Neural cell (in vitro differentiated cells): ENCODE results near the gene PRRX1.

Source experiments
- EP300 ChIP-seq: fragments of 450-650 bp; conservative IDR thresholded peaks from 2 replicates; pipeline ENCODE4 v1.6.1; 2014; ENCODE audit warnings: antibody characterized with exemption, mild to moderate bottlenecking, moderate library complexity; ENCODE audit not compliant: poor library complexity, severe bottlenecking
- EZH2 ChIP-seq: fragments of 200-600, 300-800 bp; shearing (Covaris generic), sonication (generic); IDR thresholded peaks from 2 replicates; pipeline ENCODE4 v1.6.1; 2014; ENCODE audit warnings: antibody characterized with exemption, low read length, borderline replicate concordance, mild to moderate bottlenecking; ENCODE audit not compliant: insufficient read depth, poor library complexity, severe bottlenecking
- POLR2AphosphoS5 ChIP-seq: IDR thresholded peaks from 2 replicates; pipeline ENCODE4 v1.6.1; 2012
- TF ChIP-seq, protein P1 (sequence below): fragments of 450-650 bp; IDR thresholded peaks from 2 replicates; pipeline ENCODE4 v1.5.1; 2014; ENCODE audit warnings: antibody characterized with exemption, mild to moderate bottlenecking, moderate library complexity; ENCODE audit not compliant: poor library complexity, severe bottlenecking

DNA sequence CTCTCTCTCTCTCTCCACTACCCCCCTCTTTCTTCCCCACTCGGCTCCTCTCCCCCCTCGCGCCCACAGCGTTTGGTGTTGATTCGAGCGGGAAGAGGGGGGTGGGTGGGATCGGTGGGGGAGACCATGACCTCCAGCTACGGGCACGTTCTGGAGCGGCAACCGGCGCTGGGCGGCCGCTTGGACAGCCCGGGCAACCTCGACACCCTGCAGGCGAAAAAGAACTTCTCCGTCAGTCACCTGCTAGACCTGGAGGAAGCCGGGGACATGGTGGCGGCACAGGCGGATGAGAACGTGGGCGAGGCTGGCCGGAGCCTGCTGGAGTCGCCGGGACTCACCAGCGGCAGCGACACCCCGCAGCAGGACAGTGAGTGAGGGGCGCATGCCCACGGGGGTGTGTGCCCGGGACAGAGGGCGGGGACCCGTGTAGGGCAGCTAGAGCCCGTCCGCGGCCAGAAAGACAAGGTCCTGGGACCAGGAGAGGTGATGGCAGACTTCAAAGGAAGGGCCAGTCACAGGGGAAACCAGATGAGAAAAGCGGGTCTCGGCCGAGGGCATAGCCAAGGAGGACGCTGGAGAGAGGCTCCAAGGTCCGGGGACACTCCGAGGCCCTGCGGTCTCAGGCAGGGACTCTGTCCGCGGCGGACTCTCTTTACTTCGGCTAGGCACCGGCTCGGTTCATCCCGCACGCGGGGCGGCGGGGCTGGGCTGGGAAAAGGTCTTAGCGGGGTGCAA is at the start of gene PRRX1:
- TF ChIP-seq, protein P1, sequence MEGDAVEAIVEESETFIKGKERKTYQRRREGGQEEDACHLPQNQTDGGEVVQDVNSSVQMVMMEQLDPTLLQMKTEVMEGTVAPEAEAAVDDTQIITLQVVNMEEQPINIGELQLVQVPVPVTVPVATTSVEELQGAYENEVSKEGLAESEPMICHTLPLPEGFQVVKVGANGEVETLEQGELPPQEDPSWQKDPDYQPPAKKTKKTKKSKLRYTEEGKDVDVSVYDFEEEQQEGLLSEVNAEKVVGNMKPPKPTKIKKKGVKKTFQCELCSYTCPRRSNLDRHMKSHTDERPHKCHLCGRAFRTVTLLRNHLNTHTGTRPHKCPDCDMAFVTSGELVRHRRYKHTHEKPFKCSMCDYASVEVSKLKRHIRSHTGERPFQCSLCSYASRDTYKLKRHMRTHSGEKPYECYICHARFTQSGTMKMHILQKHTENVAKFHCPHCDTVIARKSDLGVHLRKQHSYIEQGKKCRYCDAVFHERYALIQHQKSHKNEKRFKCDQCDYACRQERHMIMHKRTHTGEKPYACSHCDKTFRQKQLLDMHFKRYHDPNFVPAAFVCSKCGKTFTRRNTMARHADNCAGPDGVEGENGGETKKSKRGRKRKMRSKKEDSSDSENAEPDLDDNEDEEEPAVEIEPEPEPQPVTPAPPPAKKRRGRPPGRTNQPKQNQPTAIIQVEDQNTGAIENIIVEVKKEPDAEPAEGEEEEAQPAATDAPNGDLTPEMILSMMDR: no peak
- no peak for TF ChIP-seq EP300
- peak; percentile 65 for TF ChIP-seq EZH2
- no peak for TF ChIP-seq POLR2AphosphoS5
